SK-N-SH (cell line): ENCODE results near the gene TMEM39B. TPM values are rescaled to one million over a fixed set of nuclear protein-coding genes. Genes with fewer than 3 reads are reported as not detected.

Experiments
- CTCF ChIA-PET: fragments of 300-600, 350-600 bp; formaldehyde crosslinking; extraction: SDS; loops from one replicate; lab custom pipeline; 2021; lab: Yijun Ruan, JAX
- POLR2A ChIA-PET: fragments of 350-600 bp; sonication (Branson Sonifier 250); formaldehyde crosslinking; extraction: SDS; loops from one replicate; lab custom pipeline; 2020; ENCODE audit warnings: antibody characterized with exemption, inconsistent platforms; lab: Yijun Ruan, JAX
- DNase-seq: peaks from one replicate; pipeline ENCODE4 v3.0.0; 2012
- H2AFZ ChIP-seq: fragments of 200-600 bp; sonication (generic); 2 replicates; pipeline ENCODE4 v1.8.1; 2016; ENCODE audit warnings: antibody characterized with exemption, mild to moderate bottlenecking, low read depth
- H3F3A ChIP-seq: fragments of 200-600 bp; sonication (generic); replicated peaks from 2 replicates; pipeline ENCODE3; 2016; ENCODE audit warnings: antibody characterized with exemption, mild to moderate bottlenecking; ENCODE audit not compliant: insufficient read depth
- H3K27ac ChIP-seq, 2 experiments: fragments of 200-500 bp in 1 of 2; fragments of 200-600 bp in 1 of 2; sonication (Bioruptor generic) in 1 of 2; sonication (generic), shearing (Covaris generic) in 1 of 2; 2 replicates each; pipeline versions ENCODE4 v1.5.1 to v1.6.1; 2014 to 2016; ENCODE audit warnings: low read depth in 2 of 2, inconsistent platforms in 1 of 2, low read length in 1 of 2, mild to moderate bottlenecking in 1 of 2, mixed read lengths in 1 of 2
- H3K27me3 ChIP-seq: fragments of 200-600 bp; sonication (generic), shearing (Covaris generic); 2 replicates; pipeline ENCODE4 v1.6.1; 2016; ENCODE audit warnings: mixed run types; ENCODE audit not compliant: insufficient read depth
- H3K36me3 ChIP-seq, 2 experiments: fragments of 200-500 bp in 1 of 2; fragments of 200-600 bp in 1 of 2; sonication (Bioruptor generic) in 1 of 2; sonication (generic) in 1 of 2; replicated peaks in 1 of 2; 2 replicates each; pipeline versions ENCODE3 to v1.5.1; 2014 to 2016; ENCODE audit warnings: low read length in 1 of 2, mild to moderate bottlenecking in 1 of 2; ENCODE audit not compliant: insufficient read depth in 2 of 2, control insufficient read depth in 1 of 2
- H3K4me1 ChIP-seq, 2 experiments: fragments of 200-500 bp in 1 of 2; fragments of 200-600 bp in 1 of 2; sonication (Bioruptor generic) in 1 of 2; sonication (generic), shearing (Covaris generic) in 1 of 2; 2 replicates each; pipeline versions ENCODE4 v1.5.1 to v1.6.1; 2014 to 2016; ENCODE audit warnings: low read depth in 1 of 2, low read length in 1 of 2, mixed run types in 1 of 2; ENCODE audit not compliant: insufficient read depth in 2 of 2, control insufficient read depth in 1 of 2
- H3K4me2 ChIP-seq: fragments of 200-600 bp; sonication (generic), shearing (Covaris generic); 2 replicates; pipeline ENCODE4 v1.6.1; 2017; ENCODE audit warnings: mixed run types
- H3K4me3 ChIP-seq, 2 experiments: fragments of 200-500 bp in 1 of 2; fragments of 200-600 bp in 1 of 2; sonication (Bioruptor generic) in 1 of 2; sonication (generic), shearing (Covaris generic) in 1 of 2; 2 replicates each; pipeline versions ENCODE4 v1.5.1 to v1.8.1; 2014 to 2016; ENCODE audit warnings: low read depth in 2 of 2, inconsistent platforms in 1 of 2, low read length in 1 of 2, mild to moderate bottlenecking in 1 of 2, mixed read lengths in 1 of 2, moderate library complexity in 1 of 2
- H3K79me2 ChIP-seq: fragments of 200-600 bp; sonication (generic); 2 replicates; pipeline ENCODE4 v1.8.1; 2017; ENCODE audit warnings: mild to moderate bottlenecking; ENCODE audit not compliant: insufficient read depth
- H3K9ac ChIP-seq: fragments of 200-600 bp; sonication (generic); 2 replicates; pipeline ENCODE4 v1.6.1; 2017; ENCODE audit warnings: mixed run types
- H3K9me2 ChIP-seq: fragments of 200-600 bp; sonication (generic); 2 replicates; pipeline ENCODE4 v1.6.1; 2017; ENCODE audit warnings: mixed run types
- H3K9me3 ChIP-seq: fragments of 200-600 bp; sonication (generic); 2 replicates; pipeline ENCODE4 v1.6.1; 2017; ENCODE audit warnings: mixed run types, mild to moderate bottlenecking, moderate library complexity
- H4K20me1 ChIP-seq: fragments of 200-600 bp; sonication (generic); 2 replicates; pipeline ENCODE4 v1.6.1; 2017; ENCODE audit warnings: mild to moderate bottlenecking, mixed run types; ENCODE audit not compliant: insufficient read depth
- ELF1 ChIP-seq: IDR thresholded peaks from 2 replicates; pipeline ENCODE4 v1.4.0; 2012
- EP300 ChIP-seq, 2 experiments: IDR thresholded peaks; 2 replicates each; pipeline versions ENCODE4 v1.4.0 to v1.6.1; 2012; ENCODE audit warnings: borderline replicate concordance in 1 of 2, low read depth in 1 of 2, low read length in 1 of 2
- GABPA ChIP-seq: IDR thresholded peaks from 2 replicates; pipeline ENCODE4 v1.4.0; 2012; ENCODE audit warnings: low read depth, mild to moderate bottlenecking
- IRF3 ChIP-seq: fragments of 150-350 bp; IDR thresholded peaks from 2 replicates; pipeline ENCODE4 v1.6.1; 2016; ENCODE audit warnings: mild to moderate bottlenecking, low read depth, low read length
- JUND ChIP-seq: IDR thresholded peaks from 2 replicates; pipeline ENCODE4 v1.4.0; 2012
- MAX ChIP-seq: IDR thresholded peaks from 2 replicates; pipeline ENCODE4 v1.4.0; 2012; ENCODE audit warnings: low read depth
- MEF2A ChIP-seq: IDR thresholded peaks from 2 replicates; pipeline ENCODE4 v1.4.0; 2012; ENCODE audit warnings: low read depth, borderline replicate concordance
- MXI1 ChIP-seq: IDR thresholded peaks from 2 replicates; pipeline ENCODE4 v1.6.1; 2012; ENCODE audit warnings: mild to moderate bottlenecking, low read depth, low read length, improper control_type of control experiment
- NFIC ChIP-seq: IDR thresholded peaks from 2 replicates; pipeline ENCODE4 v1.4.0; 2012; ENCODE audit warnings: borderline replicate concordance
- NRF1 ChIP-seq: IDR thresholded peaks from 2 replicates; pipeline ENCODE4 v1.6.1; 2012; ENCODE audit warnings: low read depth, mild to moderate bottlenecking, low read length
- POLR2AphosphoS5 ChIP-seq: IDR thresholded peaks from 2 replicates; pipeline ENCODE4 v1.6.1; 2012; ENCODE audit warnings: low read depth, low read length
- RAD21 ChIP-seq: IDR thresholded peaks from 2 replicates; pipeline ENCODE4 v1.6.1; 2012; ENCODE audit warnings: mild to moderate bottlenecking, low read length
- RCOR1 ChIP-seq: fragments of 150-350 bp; IDR thresholded peaks from 2 replicates; pipeline ENCODE4 v1.6.1; 2017; ENCODE audit warnings: antibody characterized with exemption, low read length
- RFX5 ChIP-seq: IDR thresholded peaks from 2 replicates; pipeline ENCODE4 v1.6.1; 2012; ENCODE audit warnings: mild to moderate bottlenecking, improper control_type of control experiment, low read length
- SIN3A ChIP-seq: IDR thresholded peaks from 2 replicates; pipeline ENCODE4 v1.6.1; 2012; ENCODE audit warnings: low read depth, mild to moderate bottlenecking, low read length, moderate library complexity, borderline replicate concordance
- SMC3 ChIP-seq: IDR thresholded peaks from 2 replicates; pipeline ENCODE4 v1.6.1; 2012; ENCODE audit warnings: low read depth, low read length, improper control_type of control experiment
- TAF1 ChIP-seq: IDR thresholded peaks from 2 replicates; pipeline ENCODE4 v1.6.1; 2012; ENCODE audit warnings: low read depth, mild to moderate bottlenecking, low read length, moderate library complexity, borderline replicate concordance
- TCF12 ChIP-seq: IDR thresholded peaks from 2 replicates; pipeline ENCODE4 v1.4.0; 2012
- TEAD4 ChIP-seq: IDR thresholded peaks from 2 replicates; pipeline ENCODE4 v1.4.0; 2012; ENCODE audit warnings: mild to moderate bottlenecking, borderline replicate concordance; ENCODE audit not compliant: insufficient read depth
- YY1 ChIP-seq: IDR thresholded peaks from 2 replicates; pipeline ENCODE4 v1.4.0; 2012; ENCODE audit warnings: low read depth, mild to moderate bottlenecking
- ZBTB33 ChIP-seq: IDR thresholded peaks from 2 replicates; pipeline ENCODE4 v1.4.0; 2012; ENCODE audit warnings: low read depth, borderline replicate concordance
- WGBS: methylation state at CpG from one replicate; pipeline ENCODE4 v1.1.6; 2017; ENCODE audit warnings: low lambda C conversion rate; 5-methylcytosine and 5-hydroxymethylcytosine counted together
- polyA plus RNA-seq, 3 experiments: library from polyadenylated mRNA; depleted of rRNA; stranded (reverse); fragments of >200 nt; gene quantifications; 2 replicates each; pipeline ENCODE4 v1.2.3, GENCODE V29; 2012

The TMEM39B gene
- 24.4 and 25.1 TPM in 2 replicates for polyA plus RNA-seq (2012; rRNA removed)
- polyA plus RNA-seq (2012; cell fraction: cytosol; rRNA removed): 9.8 and 15.3 TPM in 2 replicates
- 28.5 and 32.0 TPM in 2 replicates for polyA plus RNA-seq (2012; cell fraction: nucleus; rRNA removed)

- POLR2A ChIA-PET: interaction anchor here (0.8 to 2.4 kb wide), 15 partner anchors 9 to 140 kb away, joined by 3 to 16 read pairs (median 4); partner anchors contain the start of genes KHDRBS1, KPNA6 and TXLNA
- H4K20me1 ChIP-seq: 0 out of 2 replicates have a peak, but pooled peaks cover 4% of the 10 kb centered on the region
- H3K9me2 ChIP-seq: no peaks in the 10 kb centered on the region
- H3F3A ChIP-seq: peaks cover 28% of the 10 kb centered on the region
- CTCF ChIA-PET: interaction anchor here (0.6 to 2.3 kb wide), 9 partner anchors 9 to 310 kb away, joined by 3 to 16 read pairs (median 3); partner anchors contain the start of gene KPNA6
- H3K4me3 ChIP-seq: peak within 1 kb of the TSS; percentile 65 to 71
- peak within 1 kb of the TSS; percentile 76; the same call in 1 of the 2 replicates for H2AFZ ChIP-seq
- H3K27ac ChIP-seq: peak within 1 kb of the TSS; percentile 84 to 93
- TF ChIP-seq ZBTB33 (no peak), SIN3A (0 out of 2 replicates have a peak, but pooled peaks have one; percentile 19), TEAD4 (no peak), GABPA (peak; percentile 67), RFX5 (no peak), MXI1 (peak; percentile 87), TAF1 (peak; percentile 61; the same call in 1 of the 2 replicates), RAD21 (no peak), IRF3 (no peak), ELF1 (no peak), NFIC (no peak), MEF2A (no peak), TCF12 (peak; percentile 42; the same call in 1 of the 2 replicates), MAX (peak; percentile 17; the same call in 1 of the 2 replicates), NRF1 (peak; percentile 43), POLR2AphosphoS5 (peak; percentile 84), SMC3 (no peak), RCOR1 (no peak), JUND (no peak; the same call in 1 of the 2 replicates), YY1 (peak; percentile 85), EP300 (IDR thresholded peaks at IDR 0.05; ENCODE audit: borderline replicate concordance in 1 of 2, low read depth in 1 of 2, low read length in 1 of 2) (peak in 1 of 2 experiments; percentile 14; a peak in 1 of 4 replicates)
- peak within 1 kb of the TSS; percentile 83 for H3K9ac ChIP-seq
- H3K79me2 ChIP-seq: peaks cover 28% of the 10 kb centered on the region
- H3K27me3 ChIP-seq: no peaks in the 10 kb centered on the region
- H3K4me1 ChIP-seq: peaks cover 13 to 27% of the 10 kb centered on the region in 2 experiments
- 0% methylated on average over 11 of the region's 67 CpGs for WGBS
- H3K4me2 ChIP-seq: peak within 1 kb of the TSS; percentile 85
- H3K36me3 ChIP-seq: peaks cover 16 to 17% of the 10 kb centered on the region in 2 experiments
- peak; percentile 97 for DNase-seq
- no peaks in the 10 kb centered on the region for H3K9me3 ChIP-seq
These were observed at the start of gene TMEM39B for GRCh38 chr1:32072622-32073298. TMEM39B (plus strand) TSS chr1:32072939; CDS start chr1:32073048, 109 bp downstream.
